Measurements from ENCODE around the gene VGLL2. TPM values are rescaled to one million over a fixed set of nuclear protein-coding genes. Genes with fewer than 3 reads are reported as not detected.
"Not testable (repeated sequence)": the region's sequence is repeated elsewhere in the genome, so short reads cannot be mapped to it uniquely, and the experiment has no call there.

The VGLL2 gene
- total RNA-seq, 1 experiment from 2014 or later = not detected

DNA sequence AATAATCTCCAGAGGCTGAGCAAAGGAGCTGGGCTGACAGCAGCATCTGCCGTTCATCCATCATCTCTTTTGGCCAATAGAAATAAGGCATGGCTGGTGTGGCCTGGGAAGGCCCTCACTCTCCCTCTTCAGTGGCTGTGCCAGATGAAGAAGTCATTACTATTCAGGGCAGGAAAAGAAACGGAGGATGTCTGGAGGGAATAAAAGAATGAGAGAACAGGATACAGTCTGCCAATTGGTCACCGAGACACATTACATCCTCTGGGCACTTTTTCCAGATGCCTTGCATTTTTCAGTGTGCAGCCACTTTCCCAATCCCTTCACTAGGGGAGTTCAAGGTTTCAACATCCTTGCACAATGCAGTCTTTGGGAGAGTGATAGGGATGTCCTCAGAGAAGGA lies 32.2 kb upstream of the VGLL2 start:
- ChIA-PET POLR2A (interaction anchor here (0.6 kb wide), 1 partner anchor 75 kb away, joined by 3 read pairs; no protein-coding TSS in a partner anchor), CTCF (interaction anchor here (1.0 kb wide), 1 partner anchor 10 kb away, joined by 4 read pairs; no protein-coding TSS in a partner anchor)
- Mint-ChIP-seq H3K9me3 (ENCODE audit: unreplicated experiment) (no peaks in the 10 kb centered on the region), H3K36me3 (ENCODE audit: insufficient read depth, unreplicated experiment) (no peaks in the 10 kb centered on the region), H3K4me3 (ENCODE audit: unreplicated experiment) (no peak overlapping the region), H3K27me3 (ENCODE audit: insufficient read depth, unreplicated experiment) (no peaks in the 10 kb centered on the region), H3K4me1 (ENCODE audit: insufficient read depth, unreplicated experiment) (peaks cover 6% of the 10 kb centered on the region), H3K27ac (ENCODE audit: low read depth, unreplicated experiment) (no peak overlapping the region)
- TF ChIP-seq, protein P1, sequence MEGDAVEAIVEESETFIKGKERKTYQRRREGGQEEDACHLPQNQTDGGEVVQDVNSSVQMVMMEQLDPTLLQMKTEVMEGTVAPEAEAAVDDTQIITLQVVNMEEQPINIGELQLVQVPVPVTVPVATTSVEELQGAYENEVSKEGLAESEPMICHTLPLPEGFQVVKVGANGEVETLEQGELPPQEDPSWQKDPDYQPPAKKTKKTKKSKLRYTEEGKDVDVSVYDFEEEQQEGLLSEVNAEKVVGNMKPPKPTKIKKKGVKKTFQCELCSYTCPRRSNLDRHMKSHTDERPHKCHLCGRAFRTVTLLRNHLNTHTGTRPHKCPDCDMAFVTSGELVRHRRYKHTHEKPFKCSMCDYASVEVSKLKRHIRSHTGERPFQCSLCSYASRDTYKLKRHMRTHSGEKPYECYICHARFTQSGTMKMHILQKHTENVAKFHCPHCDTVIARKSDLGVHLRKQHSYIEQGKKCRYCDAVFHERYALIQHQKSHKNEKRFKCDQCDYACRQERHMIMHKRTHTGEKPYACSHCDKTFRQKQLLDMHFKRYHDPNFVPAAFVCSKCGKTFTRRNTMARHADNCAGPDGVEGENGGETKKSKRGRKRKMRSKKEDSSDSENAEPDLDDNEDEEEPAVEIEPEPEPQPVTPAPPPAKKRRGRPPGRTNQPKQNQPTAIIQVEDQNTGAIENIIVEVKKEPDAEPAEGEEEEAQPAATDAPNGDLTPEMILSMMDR (IDR thresholded peaks at IDR 0.05; ENCODE audit: unreplicated experiment) = no peak
- no TSS peak for BruUV-seq (replicated peaks)
- intact Hi-C loops (cut with micrococcal nuclease) = no loop called here
- peak; percentile 75 for DNase-seq (ENCODE audit: unreplicated experiment)

DNA sequence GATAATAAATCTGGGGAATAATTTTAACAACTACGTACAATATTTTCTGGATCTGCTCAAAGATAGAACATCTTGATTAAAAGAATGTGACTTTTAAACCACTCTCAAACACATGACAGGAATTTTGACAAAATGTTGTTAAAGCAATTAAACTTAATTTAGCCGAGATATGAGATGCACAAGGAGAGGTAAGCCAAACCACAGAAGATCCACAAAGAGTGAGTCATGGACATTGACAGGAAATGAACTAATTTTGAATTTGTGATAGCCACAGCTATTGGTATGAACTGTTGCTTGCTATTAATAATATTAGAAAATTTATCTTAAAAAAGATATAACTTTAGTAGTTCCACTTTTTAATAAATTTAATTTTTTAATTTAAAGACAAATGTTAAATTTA lies 27.8 kb upstream of the VGLL2 start:
- CTCF ChIA-PET = no interaction called here
- intact Hi-C loops (cut with micrococcal nuclease) = no loop called here
- H3K27ac Mint-ChIP-seq (ENCODE audit: low read depth, unreplicated experiment) = no peak overlapping the region
- POLR2A ChIA-PET = no interaction called here
- H3K4me1 Mint-ChIP-seq (ENCODE audit: insufficient read depth, unreplicated experiment) = peaks cover 6% of the 10 kb centered on the region
- H3K4me3 Mint-ChIP-seq (ENCODE audit: unreplicated experiment) = no peak overlapping the region
- DNase-seq (ENCODE audit: unreplicated experiment) = peak; percentile 54
- no TSS peak for BruUV-seq (replicated peaks)
- peaks cover 11% of the 10 kb centered on the region for H3K27me3 Mint-ChIP-seq (ENCODE audit: insufficient read depth, unreplicated experiment)
- no peaks in the 10 kb centered on the region for H3K9me3 Mint-ChIP-seq (ENCODE audit: unreplicated experiment)
- no peaks in the 10 kb centered on the region for H3K36me3 Mint-ChIP-seq (ENCODE audit: insufficient read depth, unreplicated experiment)
- TF ChIP-seq, protein P1 (IDR thresholded peaks at IDR 0.05; ENCODE audit: unreplicated experiment) = no peak

DNA sequence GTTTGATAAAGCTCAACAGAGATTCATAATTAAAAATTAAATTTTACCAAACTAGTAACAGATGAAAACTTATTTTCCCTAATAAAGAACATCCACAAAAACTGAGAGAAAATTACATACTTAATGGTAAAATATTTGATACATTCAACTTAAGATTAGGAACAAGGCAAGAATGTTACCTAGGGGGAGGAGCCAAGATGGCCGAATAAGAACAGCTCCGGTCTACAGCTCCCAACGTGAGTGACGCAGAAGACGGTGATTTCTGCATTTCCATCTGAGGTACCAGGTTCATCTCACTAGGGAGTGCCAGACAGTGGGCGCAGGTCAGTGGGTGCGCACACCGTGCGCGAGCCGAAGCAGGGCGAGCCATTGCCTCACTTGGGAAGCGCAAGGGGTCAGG lies 20.8 kb upstream of the VGLL2 start:
- CTCF ChIA-PET; H3K9me3 Mint-ChIP-seq (ENCODE audit: unreplicated experiment); POLR2A ChIA-PET; H3K27ac Mint-ChIP-seq (ENCODE audit: low read depth, unreplicated experiment); H3K4me3 Mint-ChIP-seq (ENCODE audit: unreplicated experiment); DNase-seq (ENCODE audit: unreplicated experiment); H3K36me3 Mint-ChIP-seq (ENCODE audit: insufficient read depth, unreplicated experiment); BruUV-seq (replicated peaks); H3K4me1 Mint-ChIP-seq (ENCODE audit: insufficient read depth, unreplicated experiment); intact Hi-C loops (cut with micrococcal nuclease): not testable (repeated sequence)
- peaks cover 21% of the 10 kb centered on the region for H3K27me3 Mint-ChIP-seq (ENCODE audit: insufficient read depth, unreplicated experiment)

DNA sequence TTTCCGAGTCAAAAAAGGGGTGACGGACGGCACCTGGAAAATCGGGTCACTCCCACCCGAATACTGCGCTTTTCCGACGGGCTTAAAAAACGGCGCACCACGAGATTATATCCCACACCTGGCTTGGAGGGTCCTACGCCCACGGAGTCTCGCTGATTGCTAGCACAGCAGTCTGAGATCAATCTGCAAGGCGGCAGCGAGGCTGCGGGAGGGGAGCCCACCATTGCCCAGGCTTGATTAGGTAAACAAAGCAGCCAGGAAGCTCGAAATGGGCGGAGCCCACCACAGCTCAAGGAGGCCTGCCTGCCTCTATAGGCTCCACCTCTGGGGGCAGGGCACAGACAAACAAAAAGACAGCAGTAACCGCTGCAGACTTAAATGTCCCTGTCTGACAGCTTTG lies 20.4 kb upstream of the VGLL2 start:
- H3K4me3 Mint-ChIP-seq (ENCODE audit: unreplicated experiment); DNase-seq (ENCODE audit: unreplicated experiment); POLR2A ChIA-PET; BruUV-seq (replicated peaks); H3K4me1 Mint-ChIP-seq (ENCODE audit: insufficient read depth, unreplicated experiment); intact Hi-C loops (cut with micrococcal nuclease); H3K9me3 Mint-ChIP-seq (ENCODE audit: unreplicated experiment); H3K27ac Mint-ChIP-seq (ENCODE audit: low read depth, unreplicated experiment); CTCF ChIA-PET; H3K36me3 Mint-ChIP-seq (ENCODE audit: insufficient read depth, unreplicated experiment): not testable (repeated sequence)
- H3K27me3 Mint-ChIP-seq (ENCODE audit: insufficient read depth, unreplicated experiment) = peaks cover 21% of the 10 kb centered on the region

DNA sequence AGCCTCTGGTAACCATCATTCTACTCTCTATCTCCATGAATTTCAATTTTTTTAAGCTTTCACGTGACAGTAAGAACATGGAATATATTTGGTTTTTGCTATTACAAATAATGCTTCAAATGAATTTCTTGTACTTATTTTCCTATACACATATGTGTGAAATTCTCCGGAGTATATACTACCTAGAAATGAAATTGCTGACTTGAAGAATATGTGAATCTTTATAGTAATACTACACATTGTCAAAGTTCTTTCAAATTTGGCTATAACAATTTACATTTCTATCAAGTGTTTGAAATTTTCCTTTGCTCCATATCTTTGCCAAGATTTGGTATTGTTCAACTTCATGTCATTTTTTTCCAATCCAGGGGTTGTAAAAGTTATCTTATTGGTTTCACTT lies 11.6 kb upstream of the VGLL2 start:
- no peak for DNase-seq (ENCODE audit: unreplicated experiment)
- intact Hi-C loops (cut with micrococcal nuclease) = no loop called here
- H3K4me3 Mint-ChIP-seq (ENCODE audit: unreplicated experiment) = no peak overlapping the region
- BruUV-seq (replicated peaks) = no TSS peak
- POLR2A ChIA-PET = no interaction called here
- CTCF ChIA-PET = interaction anchor here (0.7 kb wide), 1 partner anchor 345 kb away, joined by 4 read pairs; no protein-coding TSS in a partner anchor
- no peaks in the 10 kb centered on the region for H3K36me3 Mint-ChIP-seq (ENCODE audit: insufficient read depth, unreplicated experiment)
- H3K27ac Mint-ChIP-seq (ENCODE audit: low read depth, unreplicated experiment) = no peak overlapping the region
- H3K27me3 Mint-ChIP-seq (ENCODE audit: insufficient read depth, unreplicated experiment) = peaks cover 22% of the 10 kb centered on the region
- TF ChIP-seq, protein P1 (IDR thresholded peaks at IDR 0.05; ENCODE audit: unreplicated experiment) = no peak
- H3K9me3 Mint-ChIP-seq (ENCODE audit: unreplicated experiment) = no peaks in the 10 kb centered on the region
- no peaks in the 10 kb centered on the region for H3K4me1 Mint-ChIP-seq (ENCODE audit: insufficient read depth, unreplicated experiment)

Data from MCF 10A (cell line).